ENCODE measurements around the gene RRP1B.
"Not testable (repeated sequence)": the region's sequence is repeated elsewhere in the genome, so short reads cannot be mapped to it uniquely, and the experiment has no call there.

Gene RRP1B

DNA sequence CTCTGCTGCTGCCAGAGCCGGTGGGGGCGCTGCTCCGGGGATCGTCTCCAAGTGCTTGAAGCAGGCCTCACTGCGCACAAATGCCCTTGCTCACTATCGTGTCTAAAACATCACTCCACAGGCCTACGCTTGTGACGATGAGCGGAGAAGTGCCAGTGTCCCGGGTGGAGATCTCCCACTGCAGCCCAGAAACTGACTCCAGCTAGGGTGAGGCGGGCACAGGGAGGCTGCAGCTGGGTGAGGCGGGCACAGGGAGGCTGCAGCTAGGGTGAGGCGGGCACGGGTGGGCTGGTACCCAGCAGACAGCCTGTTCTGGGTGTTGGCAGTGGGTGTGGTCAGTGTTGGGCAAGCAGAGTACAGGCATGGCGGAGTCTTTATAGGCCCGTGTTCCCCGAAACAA lies 36.9 kb downstream of the RRP1B start:
- TF ChIP-seq SNAI2 (CRISPR knock-in tag; IDR thresholded peaks at IDR 0.05) (no peak), ZNF70 (CRISPR knock-in tag; IDR thresholded peaks at IDR 0.05) (no peak), ISL1 (CRISPR knock-in tag; IDR thresholded peaks at IDR 0.05) (no peak), OSR1 (CRISPR knock-in tag; IDR thresholded peaks at IDR 0.05) (no peak), TOX (CRISPR knock-in tag; IDR thresholded peaks at IDR 0.05; ENCODE audit: borderline replicate concordance) (no peak), ZC3H10 (CRISPR knock-in tag; IDR thresholded peaks at IDR 0.05) (no peak), CSDC2 (CRISPR knock-in tag; IDR thresholded peaks at IDR 0.05) (no peak), PPARA (CRISPR knock-in tag; IDR thresholded peaks at IDR 0.05; ENCODE audit: borderline replicate concordance) (no peak), ZNF565 (CRISPR knock-in tag; conservative IDR thresholded peaks at IDR 0.05; ENCODE audit: low read depth) (no peak), ZFP3 (CRISPR knock-in tag; IDR thresholded peaks at IDR 0.05) (no peak), RARB (CRISPR knock-in tag; IDR thresholded peaks at IDR 0.05) (no peak), ARNTL (CRISPR knock-in tag; IDR thresholded peaks at IDR 0.05; ENCODE audit: borderline replicate concordance, low read depth) (no peak), ZNF8 (CRISPR knock-in tag; IDR thresholded peaks at IDR 0.05) (no peak), BACH2 (CRISPR knock-in tag; IDR thresholded peaks at IDR 0.05; ENCODE audit: borderline replicate concordance) (no peak), ZFP30 (CRISPR knock-in tag; IDR thresholded peaks at IDR 0.05) (no peak)
- TF ChIP-seq, protein P1, sequence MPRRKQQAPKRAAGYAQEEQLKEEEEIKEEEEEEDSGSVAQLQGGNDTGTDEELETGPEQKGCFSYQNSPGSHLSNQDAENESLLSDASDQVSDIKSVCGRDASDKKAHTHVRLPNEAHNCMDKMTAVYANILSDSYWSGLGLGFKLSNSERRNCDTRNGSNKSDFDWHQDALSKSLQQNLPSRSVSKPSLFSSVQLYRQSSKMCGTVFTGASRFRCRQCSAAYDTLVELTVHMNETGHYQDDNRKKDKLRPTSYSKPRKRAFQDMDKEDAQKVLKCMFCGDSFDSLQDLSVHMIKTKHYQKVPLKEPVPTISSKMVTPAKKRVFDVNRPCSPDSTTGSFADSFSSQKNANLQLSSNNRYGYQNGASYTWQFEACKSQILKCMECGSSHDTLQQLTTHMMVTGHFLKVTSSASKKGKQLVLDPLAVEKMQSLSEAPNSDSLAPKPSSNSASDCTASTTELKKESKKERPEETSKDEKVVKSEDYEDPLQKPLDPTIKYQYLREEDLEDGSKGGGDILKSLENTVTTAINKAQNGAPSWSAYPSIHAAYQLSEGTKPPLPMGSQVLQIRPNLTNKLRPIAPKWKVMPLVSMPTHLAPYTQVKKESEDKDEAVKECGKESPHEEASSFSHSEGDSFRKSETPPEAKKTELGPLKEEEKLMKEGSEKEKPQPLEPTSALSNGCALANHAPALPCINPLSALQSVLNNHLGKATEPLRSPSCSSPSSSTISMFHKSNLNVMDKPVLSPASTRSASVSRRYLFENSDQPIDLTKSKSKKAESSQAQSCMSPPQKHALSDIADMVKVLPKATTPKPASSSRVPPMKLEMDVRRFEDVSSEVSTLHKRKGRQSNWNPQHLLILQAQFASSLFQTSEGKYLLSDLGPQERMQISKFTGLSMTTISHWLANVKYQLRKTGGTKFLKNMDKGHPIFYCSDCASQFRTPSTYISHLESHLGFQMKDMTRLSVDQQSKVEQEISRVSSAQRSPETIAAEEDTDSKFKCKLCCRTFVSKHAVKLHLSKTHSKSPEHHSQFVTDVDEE (CRISPR knock-in tag; IDR thresholded peaks at IDR 0.05): no peak
- TF ChIP-seq, protein P2, sequence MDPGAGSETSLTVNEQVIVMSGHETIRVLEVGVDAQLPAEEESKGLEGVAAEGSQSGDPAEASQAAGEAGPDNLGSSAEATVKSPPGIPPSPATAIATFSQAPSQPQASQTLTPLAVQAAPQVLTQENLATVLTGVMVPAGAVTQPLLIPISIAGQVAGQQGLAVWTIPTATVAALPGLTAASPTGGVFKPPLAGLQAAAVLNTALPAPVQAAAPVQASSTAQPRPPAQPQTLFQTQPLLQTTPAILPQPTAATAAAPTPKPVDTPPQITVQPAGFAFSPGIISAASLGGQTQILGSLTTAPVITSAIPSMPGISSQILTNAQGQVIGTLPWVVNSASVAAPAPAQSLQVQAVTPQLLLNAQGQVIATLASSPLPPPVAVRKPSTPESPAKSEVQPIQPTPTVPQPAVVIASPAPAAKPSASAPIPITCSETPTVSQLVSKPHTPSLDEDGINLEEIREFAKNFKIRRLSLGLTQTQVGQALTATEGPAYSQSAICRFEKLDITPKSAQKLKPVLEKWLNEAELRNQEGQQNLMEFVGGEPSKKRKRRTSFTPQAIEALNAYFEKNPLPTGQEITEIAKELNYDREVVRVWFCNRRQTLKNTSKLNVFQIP (CRISPR knock-in tag; IDR thresholded peaks at IDR 0.05; ENCODE audit: borderline replicate concordance, low read depth): no peak
- TF ChIP-seq, protein P3, sequence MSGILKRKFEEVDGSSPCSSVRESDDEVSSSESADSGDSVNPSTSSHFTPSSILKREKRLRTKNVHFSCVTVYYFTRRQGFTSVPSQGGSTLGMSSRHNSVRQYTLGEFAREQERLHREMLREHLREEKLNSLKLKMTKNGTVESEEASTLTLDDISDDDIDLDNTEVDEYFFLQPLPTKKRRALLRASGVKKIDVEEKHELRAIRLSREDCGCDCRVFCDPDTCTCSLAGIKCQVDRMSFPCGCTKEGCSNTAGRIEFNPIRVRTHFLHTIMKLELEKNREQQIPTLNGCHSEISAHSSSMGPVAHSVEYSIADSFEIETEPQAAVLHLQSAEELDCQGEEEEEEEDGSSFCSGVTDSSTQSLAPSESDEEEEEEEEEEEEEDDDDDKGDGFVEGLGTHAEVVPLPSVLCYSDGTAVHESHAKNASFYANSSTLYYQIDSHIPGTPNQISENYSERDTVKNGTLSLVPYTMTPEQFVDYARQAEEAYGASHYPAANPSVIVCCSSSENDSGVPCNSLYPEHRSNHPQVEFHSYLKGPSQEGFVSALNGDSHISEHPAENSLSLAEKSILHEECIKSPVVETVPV (CRISPR knock-in tag; IDR thresholded peaks at IDR 0.05): no peak
- TF ChIP-seq, protein P4, sequence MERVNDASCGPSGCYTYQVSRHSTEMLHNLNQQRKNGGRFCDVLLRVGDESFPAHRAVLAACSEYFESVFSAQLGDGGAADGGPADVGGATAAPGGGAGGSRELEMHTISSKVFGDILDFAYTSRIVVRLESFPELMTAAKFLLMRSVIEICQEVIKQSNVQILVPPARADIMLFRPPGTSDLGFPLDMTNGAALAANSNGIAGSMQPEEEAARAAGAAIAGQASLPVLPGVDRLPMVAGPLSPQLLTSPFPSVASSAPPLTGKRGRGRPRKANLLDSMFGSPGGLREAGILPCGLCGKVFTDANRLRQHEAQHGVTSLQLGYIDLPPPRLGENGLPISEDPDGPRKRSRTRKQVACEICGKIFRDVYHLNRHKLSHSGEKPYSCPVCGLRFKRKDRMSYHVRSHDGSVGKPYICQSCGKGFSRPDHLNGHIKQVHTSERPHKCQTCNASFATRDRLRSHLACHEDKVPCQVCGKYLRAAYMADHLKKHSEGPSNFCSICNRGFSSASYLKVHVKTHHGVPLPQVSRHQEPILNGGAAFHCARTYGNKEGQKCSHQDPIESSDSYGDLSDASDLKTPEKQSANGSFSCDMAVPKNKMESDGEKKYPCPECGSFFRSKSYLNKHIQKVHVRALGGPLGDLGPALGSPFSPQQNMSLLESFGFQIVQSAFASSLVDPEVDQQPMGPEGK (CRISPR knock-in tag; IDR thresholded peaks at IDR 0.05; ENCODE audit: borderline replicate concordance): no peak
- ATAC-seq: no peak

DNA sequence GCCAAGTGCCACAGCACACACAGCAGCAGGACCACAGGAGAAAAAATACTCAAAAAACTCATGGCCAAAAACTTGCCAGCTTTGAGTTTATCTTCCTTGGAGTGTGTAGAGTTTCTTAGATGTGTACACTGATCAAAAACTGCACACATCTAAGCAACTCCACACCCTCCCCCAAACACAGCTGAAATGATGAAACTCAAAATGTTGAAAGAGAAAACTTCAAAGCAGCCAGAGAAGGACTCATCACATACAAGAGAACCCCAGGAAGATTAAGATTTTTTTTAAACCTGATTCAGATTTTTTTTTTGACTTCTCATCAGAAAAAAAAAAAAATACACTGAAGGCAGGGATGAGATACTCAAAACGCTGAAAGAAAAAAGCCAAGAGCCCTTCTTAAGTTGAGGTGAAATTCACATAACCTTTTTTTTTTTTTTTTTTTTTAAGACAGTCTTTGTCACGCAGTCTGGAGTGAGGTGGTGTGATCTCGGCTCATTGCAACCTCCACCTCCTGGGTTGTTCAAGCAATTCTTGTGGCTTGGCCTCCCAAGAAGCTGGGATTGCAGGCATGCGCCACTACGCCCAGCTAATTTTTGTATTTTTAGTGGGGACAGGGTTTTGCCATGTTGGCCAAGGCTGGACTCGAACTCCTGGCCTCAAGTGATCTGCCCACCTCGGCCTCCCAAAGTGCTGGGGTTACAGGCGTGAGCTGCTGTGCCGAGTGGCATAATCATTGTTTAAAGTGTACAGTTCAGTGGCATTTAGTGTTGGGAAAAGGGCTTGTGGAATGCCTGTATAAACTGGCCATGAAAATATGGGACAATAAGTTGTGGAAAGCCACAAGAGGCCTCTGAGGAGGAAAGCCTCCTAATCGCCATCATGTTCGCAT lies 38.6 kb downstream of the RRP1B start:
- TF ChIP-seq RARB (CRISPR knock-in tag; IDR thresholded peaks at IDR 0.05): no peak
- TF ChIP-seq ZNF8 (CRISPR knock-in tag; IDR thresholded peaks at IDR 0.05): no peak
- no peak for TF ChIP-seq ZNF70 (CRISPR knock-in tag; IDR thresholded peaks at IDR 0.05)
- TF ChIP-seq ZFP30 (CRISPR knock-in tag; IDR thresholded peaks at IDR 0.05): no peak
- TF ChIP-seq PPARA (CRISPR knock-in tag; IDR thresholded peaks at IDR 0.05; ENCODE audit: borderline replicate concordance): no peak
- no peak for TF ChIP-seq ZC3H10 (CRISPR knock-in tag; IDR thresholded peaks at IDR 0.05)
- no peak for TF ChIP-seq ESRRG (CRISPR knock-in tag; IDR thresholded peaks at IDR 0.05)
- no peak for TF ChIP-seq TOX (CRISPR knock-in tag; IDR thresholded peaks at IDR 0.05; ENCODE audit: borderline replicate concordance)
- TF ChIP-seq CSDC2 (CRISPR knock-in tag; IDR thresholded peaks at IDR 0.05): no peak
- no peak for TF ChIP-seq OSR1 (CRISPR knock-in tag; IDR thresholded peaks at IDR 0.05)
- no peak for TF ChIP-seq ISL1 (CRISPR knock-in tag; IDR thresholded peaks at IDR 0.05)
- TF ChIP-seq ZFP3 (CRISPR knock-in tag; IDR thresholded peaks at IDR 0.05): no peak
- no peak for TF ChIP-seq ARNTL (CRISPR knock-in tag; IDR thresholded peaks at IDR 0.05; ENCODE audit: borderline replicate concordance, low read depth)
- no peak for TF ChIP-seq BACH2 (CRISPR knock-in tag; IDR thresholded peaks at IDR 0.05; ENCODE audit: borderline replicate concordance)
- no peak for TF ChIP-seq ZNF565 (CRISPR knock-in tag; conservative IDR thresholded peaks at IDR 0.05; ENCODE audit: low read depth)
- ATAC-seq: no peak

DNA sequence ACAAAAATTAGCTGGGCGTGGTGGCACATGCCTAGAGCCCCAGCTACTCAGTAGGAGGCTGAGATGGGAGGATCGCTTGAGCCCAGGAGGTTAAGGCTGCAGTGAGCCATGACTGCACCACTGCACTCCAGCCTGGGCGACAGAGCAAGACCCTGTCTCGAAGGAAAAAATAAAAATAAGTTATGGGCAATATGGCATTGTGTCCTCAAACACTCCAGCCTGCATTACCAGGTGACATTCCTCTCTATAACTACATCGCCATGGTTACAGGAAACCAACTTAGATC lies 40.1 kb downstream of the RRP1B start:
- ATAC-seq: not testable (repeated sequence)

All from SK-N-SH treated with all-trans-retinoic acid at 6 μM for 48 hours (cell line).